Caco-2 (cell line): ENCODE measurements around the gene SERPINB5. TPM values are rescaled to one million over a fixed set of nuclear protein-coding genes. Genes with fewer than 3 reads are reported as not detected.

Experiments used
- BruUV-seq: library from RNA; stranded (reverse); fragments of 400-500 nt; replicated peaks from 2 replicates; lab custom pipeline; 2021; lab: Mats Ljungman, UMichigan
- CTCF ChIA-PET: fragments of 300-600 bp; sonication (Branson Sonifier 250); formaldehyde crosslinking; loops from one replicate; lab custom pipeline; 2022; ENCODE audit warnings: antibody characterized with exemption; lab: Charles Lee
- POLR2A ChIA-PET: fragments of 300-600 bp; sonication (Branson Sonifier 250); formaldehyde crosslinking; loops from one replicate; lab custom pipeline; 2022; ENCODE audit warnings: antibody characterized with exemption; lab: Charles Lee
- DNase-seq, 2 experiments: peaks; one replicate each; pipeline versions ENCODE4 v3.0.0 to v3.0.0-alpha.2; 2020 to 2022
- H3K27me3 ChIP-seq: replicated peaks from 2 replicates; pipeline ENCODE4 v1.6.0; 2011; ENCODE audit warnings: low read length; ENCODE audit not compliant: control insufficient read depth, insufficient read depth
- H3K36me3 ChIP-seq: 2 replicates; pipeline ENCODE4 v1.5.1; 2011; ENCODE audit warnings: low read length; ENCODE audit not compliant: control insufficient read depth, insufficient read depth
- H3K4me1 ChIP-seq: fragments of 250-450 bp; sonication (Bioruptor Pico); 2 replicates; pipeline ENCODE4 v1.5.1; 2020; ENCODE audit warnings: mild to moderate bottlenecking
- H3K4me3 ChIP-seq: 2 replicates; pipeline ENCODE4 v1.5.1; 2011; ENCODE audit warnings: low read depth, mild to moderate bottlenecking, control low read depth, low read length
- H3K9me3 ChIP-seq: fragments of 250-450 bp; sonication (Bioruptor Pico); 2 replicates; pipeline ENCODE4 v1.5.1; 2020; ENCODE audit warnings: mild to moderate bottlenecking, moderate library complexity
- H3K27ac Mint-ChIP-seq: one replicate; pipeline ENCODE4 v1.8.0; 2022; ENCODE audit warnings: mixed read lengths; ENCODE audit not compliant: unreplicated experiment
- H3K27me3 Mint-ChIP-seq: one replicate; pipeline ENCODE4 v1.8.0; 2022; ENCODE audit warnings: mixed read lengths; ENCODE audit not compliant: insufficient read depth, unreplicated experiment
- H3K36me3 Mint-ChIP-seq: one replicate; pipeline ENCODE4 v1.8.0; 2022; ENCODE audit warnings: mild to moderate bottlenecking, mixed read lengths; ENCODE audit not compliant: insufficient read depth, unreplicated experiment
- H3K4me1 Mint-ChIP-seq: one replicate; pipeline ENCODE4 v1.8.0; 2022; ENCODE audit warnings: low read depth, mixed read lengths; ENCODE audit not compliant: unreplicated experiment
- H3K4me3 Mint-ChIP-seq: one replicate; pipeline ENCODE4 v1.8.0; 2022; ENCODE audit warnings: mild to moderate bottlenecking, moderate library complexity, mixed read lengths; ENCODE audit not compliant: unreplicated experiment
- H3K9me3 Mint-ChIP-seq: one replicate; pipeline ENCODE4 v1.8.0; 2022; ENCODE audit warnings: mixed read lengths; ENCODE audit not compliant: unreplicated experiment
- intact Hi-C: fragments of 100-400 bp; cut with micrococcal nuclease; formaldehyde crosslinking; loops from one replicate; pipeline ENCODE4 v1.10.0; 2022; ENCODE audit not compliant: unreplicated experiment
- total RNA-seq: library from RNA; stranded (reverse); gene quantifications from 2 replicates; pipeline ENCODE4 v1.2.3, GENCODE V29; 2022
- TF ChIP-seq, protein P1 (sequence below), 2 experiments: fragments of 200-600 bp in 1 of 2; IDR thresholded peaks; 1 replicate in 1 of 2; 2 replicates in 1 of 2; pipeline versions ENCODE4 v1.5.1 to v1.8.0; 2011 to 2022; ENCODE audit warnings: antibody characterized with exemption in 1 of 2, control low read depth in 1 of 2, inconsistent platforms in 1 of 2, low read depth in 1 of 2, low read length in 1 of 2, mild to moderate bottlenecking in 1 of 2, moderate library complexity in 1 of 2; ENCODE audit not compliant: insufficient read depth in 1 of 2, severe bottlenecking in 1 of 2, unreplicated experiment in 1 of 2

SERPINB5 gene
- total RNA-seq, 1 experiment from 2014 or later, result not detected

DNA sequence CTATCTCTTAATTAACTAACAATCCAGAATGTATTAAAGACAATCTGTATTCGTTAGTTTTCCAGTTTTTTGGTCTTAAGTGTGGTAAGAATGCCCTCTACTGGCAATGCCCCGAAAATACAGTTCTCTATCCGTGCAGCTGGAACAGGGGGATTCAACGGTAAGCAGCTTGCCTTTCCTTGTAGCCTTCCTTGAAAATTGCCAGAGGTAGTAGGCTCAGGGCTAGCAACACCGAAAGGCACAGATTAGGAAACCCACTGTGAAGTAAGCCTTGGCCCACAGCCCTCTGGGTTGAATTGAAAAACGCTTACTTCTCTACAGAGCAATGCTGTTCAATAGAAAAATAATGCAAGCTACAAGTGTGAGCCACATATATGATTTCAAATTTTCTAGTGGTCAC lies 37.4 kb upstream of the SERPINB5 start:
- Histone ChIP-seq H3K4me3 (no peak overlapping the region), H3K36me3 (no peaks in the 10 kb centered on the region), H3K9me3 (no peaks in the 10 kb centered on the region), H3K27me3 (no peaks in the 10 kb centered on the region), H3K4me1 (no peaks in the 10 kb centered on the region)
- BruUV-seq, result no TSS peak
- Mint-ChIP-seq H3K27ac (no peak overlapping the region), H3K36me3 (no peaks in the 10 kb centered on the region), H3K9me3 (no peaks in the 10 kb centered on the region), H3K27me3 (peaks cover 3% of the 10 kb centered on the region), H3K4me1 (no peaks in the 10 kb centered on the region), H3K4me3 (no peak overlapping the region)
- TF ChIP-seq, protein P1, sequence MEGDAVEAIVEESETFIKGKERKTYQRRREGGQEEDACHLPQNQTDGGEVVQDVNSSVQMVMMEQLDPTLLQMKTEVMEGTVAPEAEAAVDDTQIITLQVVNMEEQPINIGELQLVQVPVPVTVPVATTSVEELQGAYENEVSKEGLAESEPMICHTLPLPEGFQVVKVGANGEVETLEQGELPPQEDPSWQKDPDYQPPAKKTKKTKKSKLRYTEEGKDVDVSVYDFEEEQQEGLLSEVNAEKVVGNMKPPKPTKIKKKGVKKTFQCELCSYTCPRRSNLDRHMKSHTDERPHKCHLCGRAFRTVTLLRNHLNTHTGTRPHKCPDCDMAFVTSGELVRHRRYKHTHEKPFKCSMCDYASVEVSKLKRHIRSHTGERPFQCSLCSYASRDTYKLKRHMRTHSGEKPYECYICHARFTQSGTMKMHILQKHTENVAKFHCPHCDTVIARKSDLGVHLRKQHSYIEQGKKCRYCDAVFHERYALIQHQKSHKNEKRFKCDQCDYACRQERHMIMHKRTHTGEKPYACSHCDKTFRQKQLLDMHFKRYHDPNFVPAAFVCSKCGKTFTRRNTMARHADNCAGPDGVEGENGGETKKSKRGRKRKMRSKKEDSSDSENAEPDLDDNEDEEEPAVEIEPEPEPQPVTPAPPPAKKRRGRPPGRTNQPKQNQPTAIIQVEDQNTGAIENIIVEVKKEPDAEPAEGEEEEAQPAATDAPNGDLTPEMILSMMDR (IDR thresholded peaks at IDR 0.05; ENCODE audit: insufficient read depth in 1 of 2, low read depth in 1 of 2, low read length in 1 of 2, severe bottlenecking in 1 of 2, unreplicated experiment in 1 of 2), result peak; percentile 41 to 64
- intact Hi-C loops, result loop anchor here (1.0 kb wide), 2 partner anchors 97 to 423 kb away; no protein-coding TSS in a partner anchor
- ChIA-PET POLR2A (no interaction called here), CTCF (interaction anchor here (0.8 to 1.2 kb wide), 4 partner anchors 12 to 423 kb away, joined by 3 to 4 read pairs (median 3); partner anchors contain the start of gene VPS4B)
- DNase-seq, result peak in 1 of 2 experiments; percentile 38

DNA sequence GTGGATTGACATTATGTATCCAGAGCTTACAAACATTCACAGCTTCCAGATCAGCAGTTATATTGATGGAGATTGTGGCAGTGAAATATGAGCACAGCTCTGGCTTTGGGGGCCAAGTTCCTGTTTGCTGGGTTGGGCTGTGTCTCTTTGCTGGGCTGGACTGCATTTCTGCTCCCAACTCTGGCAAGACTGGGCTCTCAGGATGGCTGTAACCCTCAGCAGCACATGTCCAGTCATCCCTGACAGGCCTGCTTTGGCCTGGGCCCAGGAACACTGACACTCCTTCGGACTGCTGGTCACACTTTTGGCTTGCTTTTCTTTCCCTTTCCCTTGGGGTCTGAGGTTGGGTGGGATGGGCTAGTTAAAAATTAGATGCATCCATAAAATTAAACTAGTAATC lies 36.5 kb upstream of the SERPINB5 start:
- BruUV-seq, result no TSS peak
- Mint-ChIP-seq H3K27me3 (peaks cover 3% of the 10 kb centered on the region), H3K4me1 (no peaks in the 10 kb centered on the region), H3K36me3 (no peaks in the 10 kb centered on the region), H3K9me3 (no peaks in the 10 kb centered on the region), H3K27ac (no peak overlapping the region), H3K4me3 (no peak overlapping the region)
- Histone ChIP-seq H3K27me3 (no peaks in the 10 kb centered on the region), H3K4me3 (no peak overlapping the region), H3K4me1 (no peaks in the 10 kb centered on the region), H3K36me3 (no peaks in the 10 kb centered on the region), H3K9me3 (no peaks in the 10 kb centered on the region)
- CTCF ChIA-PET, result interaction anchor here (1.2 kb wide), 1 partner anchor 29 kb away, joined by 3 read pairs; no protein-coding TSS in a partner anchor
- POLR2A ChIA-PET, result no interaction called here
- DNase-seq, result no peak
- intact Hi-C loops, result no loop called here
- TF ChIP-seq, protein P1 (IDR thresholded peaks at IDR 0.05; ENCODE audit: insufficient read depth in 1 of 2, low read depth in 1 of 2, low read length in 1 of 2, severe bottlenecking in 1 of 2, unreplicated experiment in 1 of 2), result no peak

- Mint-ChIP-seq H3K27me3 (peaks cover 3% of the 10 kb centered on the region), H3K4me3 (no peak overlapping the region), H3K9me3 (no peaks in the 10 kb centered on the region), H3K27ac (no peak overlapping the region), H3K4me1 (no peaks in the 10 kb centered on the region), H3K36me3 (no peaks in the 10 kb centered on the region)
- Histone ChIP-seq H3K9me3 (no peaks in the 10 kb centered on the region), H3K4me3 (no peak overlapping the region), H3K36me3 (no peaks in the 10 kb centered on the region), H3K27me3 (no peaks in the 10 kb centered on the region), H3K4me1 (no peaks in the 10 kb centered on the region)
- POLR2A ChIA-PET, result interaction anchor here (0.7 kb wide), 1 partner anchor 57 kb away, joined by 11 read pairs; no protein-coding TSS in a partner anchor
- CTCF ChIA-PET, result no interaction called here
- TF ChIP-seq, protein P1 (IDR thresholded peaks at IDR 0.05; ENCODE audit: insufficient read depth in 1 of 2, low read depth in 1 of 2, low read length in 1 of 2, severe bottlenecking in 1 of 2, unreplicated experiment in 1 of 2), result no peak
- intact Hi-C loops, result no loop called here
- no TSS peak for BruUV-seq
- DNase-seq, result no peak
Observed at GRCh38 chr18:63440881-63441280, 35.9 kb upstream of the SERPINB5 start.
